Fibroblast of lung (primary cell): ENCODE results near the gene ATF1.

Experiments used
- EZH2 ChIP-seq: IDR thresholded peaks from 2 replicates; pipeline ENCODE4 v1.5.1; 2012; ENCODE audit warnings: low read length, control low read depth, mild to moderate bottlenecking; ENCODE audit errors: missing control alignments
- TF ChIP-seq, protein P1 (sequence below), 2 donors: IDR thresholded peaks in 1 of 2; conservative IDR thresholded peaks in 1 of 2; 1 replicate in 1 of 2; 2 replicates in 1 of 2; pipeline ENCODE4 v1.5.1; 2011 to 2012; ENCODE audit warnings: low read length in 2 of 2, control low read depth in 1 of 2, inconsistent platforms in 1 of 2, low read depth in 1 of 2, mild to moderate bottlenecking in 1 of 2

DNA sequence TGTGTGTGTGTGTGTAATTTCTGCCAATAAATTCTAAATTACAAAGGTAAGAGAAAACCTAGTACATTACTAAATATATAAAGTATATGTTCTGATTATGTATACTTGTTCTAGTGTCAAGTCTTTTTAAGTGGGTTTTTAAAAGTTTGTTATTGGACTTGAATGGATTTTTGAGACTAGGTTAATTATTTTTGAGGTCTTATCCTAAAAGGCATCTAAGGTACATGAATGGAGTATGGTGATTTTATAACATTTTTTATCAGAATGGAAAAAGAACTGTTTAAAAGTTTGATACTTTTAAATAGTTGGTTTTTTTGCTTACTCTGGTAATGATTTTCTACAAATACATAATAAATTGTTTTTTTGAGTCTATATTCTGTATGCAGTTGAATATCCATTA, 56.3 kb downstream of the ATF1 start:
- no peak for TF ChIP-seq EZH2
- TF ChIP-seq, protein P1, sequence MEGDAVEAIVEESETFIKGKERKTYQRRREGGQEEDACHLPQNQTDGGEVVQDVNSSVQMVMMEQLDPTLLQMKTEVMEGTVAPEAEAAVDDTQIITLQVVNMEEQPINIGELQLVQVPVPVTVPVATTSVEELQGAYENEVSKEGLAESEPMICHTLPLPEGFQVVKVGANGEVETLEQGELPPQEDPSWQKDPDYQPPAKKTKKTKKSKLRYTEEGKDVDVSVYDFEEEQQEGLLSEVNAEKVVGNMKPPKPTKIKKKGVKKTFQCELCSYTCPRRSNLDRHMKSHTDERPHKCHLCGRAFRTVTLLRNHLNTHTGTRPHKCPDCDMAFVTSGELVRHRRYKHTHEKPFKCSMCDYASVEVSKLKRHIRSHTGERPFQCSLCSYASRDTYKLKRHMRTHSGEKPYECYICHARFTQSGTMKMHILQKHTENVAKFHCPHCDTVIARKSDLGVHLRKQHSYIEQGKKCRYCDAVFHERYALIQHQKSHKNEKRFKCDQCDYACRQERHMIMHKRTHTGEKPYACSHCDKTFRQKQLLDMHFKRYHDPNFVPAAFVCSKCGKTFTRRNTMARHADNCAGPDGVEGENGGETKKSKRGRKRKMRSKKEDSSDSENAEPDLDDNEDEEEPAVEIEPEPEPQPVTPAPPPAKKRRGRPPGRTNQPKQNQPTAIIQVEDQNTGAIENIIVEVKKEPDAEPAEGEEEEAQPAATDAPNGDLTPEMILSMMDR (conservative IDR thresholded peaks at IDR 0.05 in 1 of 2, IDR thresholded peaks at IDR 0.05 in 1 of 2; ENCODE audit: low read depth in 1 of 2, low read length in 2 of 2): no peak
